OCI-LY1 (cell line): ENCODE results near the gene ATP8A1.
"Not testable (repeated sequence)": the region's sequence is repeated elsewhere in the genome, so short reads cannot be mapped to it uniquely, and the experiment has no call there.

Experiments used
- CTCF ChIP-seq: fragments of 200-600 bp; sonication (generic), shearing (Covaris generic); IDR thresholded peaks from 2 replicates; pipeline ENCODE4 v1.5.1; 2017; ENCODE audit warnings: mild to moderate bottlenecking, antibody characterized with exemption, low read length, moderate library complexity, mixed read lengths
- EZH2 ChIP-seq: fragments of 200-600 bp; sonication (generic), shearing (Covaris generic); IDR thresholded peaks from 2 replicates; pipeline ENCODE4 v1.8.0; 2017; ENCODE audit warnings: borderline replicate concordance, mixed run types, mild to moderate bottlenecking, antibody characterized with exemption, low read length, moderate library complexity, mixed read lengths

GRCh38 chr4:42372303-42372702, 284.6 kb downstream of the ATP8A1 start:
- TF ChIP-seq CTCF, EZH2: not testable (repeated sequence)
